CD4-positive, alpha-beta memory T cell (primary cell): ENCODE data around the gene RNF169. TPM values are rescaled to one million over a fixed set of nuclear protein-coding genes. Genes with fewer than 3 reads are reported as not detected.

Experiments
- CTCF ChIA-PET: fragments of 350-600 bp; sonication (Branson Sonifier 250); formaldehyde crosslinking; loops from one replicate; lab custom pipeline; 2021; ENCODE audit warnings: inconsistent platforms; ENCODE audit not compliant: partially characterized antibody; lab: Charles Lee
- POLR2A ChIA-PET: fragments of 350-600 bp; sonication (Branson Sonifier 250); formaldehyde crosslinking; loops from one replicate; lab custom pipeline; 2021; ENCODE audit not compliant: partially characterized antibody; lab: Charles Lee
- DNase-seq, 5 donors: peaks; one replicate each; pipeline versions ENCODE4 v3.0.0 to v3.0.0-alpha.2; 2020 to 2022; ENCODE audit warnings: mixed read lengths in 1 of 5
- H3K27ac ChIP-seq: one replicate; pipeline ENCODE4 v1.7.0; 2013; ENCODE audit warnings: low read depth, low read length
- H3K27me3 ChIP-seq: 2 replicates; pipeline ENCODE4 v1.7.0; 2013; ENCODE audit warnings: mild to moderate bottlenecking, low read length, moderate library complexity; ENCODE audit not compliant: insufficient read depth
- H3K36me3 ChIP-seq: 2 replicates; pipeline ENCODE4 v1.7.0; 2013; ENCODE audit warnings: mild to moderate bottlenecking, low read length, moderate library complexity; ENCODE audit not compliant: insufficient read depth
- H3K4me1 ChIP-seq: 2 replicates; pipeline ENCODE4 v1.7.0; 2013; ENCODE audit warnings: mild to moderate bottlenecking, low read length, moderate library complexity; ENCODE audit not compliant: insufficient read depth
- H3K4me3 ChIP-seq, 2 donors: one replicate each; pipeline ENCODE4 v1.7.0; 2013; ENCODE audit warnings: low read length in 2 of 2, mild to moderate bottlenecking in 1 of 2
- H3K9me3 ChIP-seq, 2 donors: one replicate each; pipeline ENCODE4 v1.7.0; 2013; ENCODE audit warnings: low read length in 2 of 2, control low read depth in 1 of 2; ENCODE audit not compliant: control insufficient read depth in 1 of 2
- H3K27ac Mint-ChIP-seq, 7 donors: one replicate each; pipeline ENCODE4 v1.8.0; 2020 to 2021; ENCODE audit warnings: mixed read lengths in 7 of 7, mild to moderate bottlenecking in 6 of 7, inconsistent platforms in 3 of 7, moderate library complexity in 3 of 7
- H3K27me3 Mint-ChIP-seq, 2 donors: one replicate each; pipeline ENCODE4 v1.8.0; 2020 to 2021; ENCODE audit warnings: mixed read lengths in 2 of 2
- H3K36me3 Mint-ChIP-seq, 2 donors: one replicate each; pipeline ENCODE4 v1.8.0; 2020 to 2021; ENCODE audit warnings: mixed read lengths in 2 of 2, inconsistent platforms in 1 of 2, mild to moderate bottlenecking in 1 of 2
- H3K4me1 Mint-ChIP-seq, 4 donors: one replicate each; pipeline ENCODE4 v1.8.0; 2020 to 2021; ENCODE audit warnings: mixed read lengths in 4 of 4, mild to moderate bottlenecking in 1 of 4
- H3K4me3 Mint-ChIP-seq, 8 donors: one replicate each; pipeline ENCODE4 v1.8.0; 2020 to 2021; ENCODE audit warnings: mixed read lengths in 8 of 8, mild to moderate bottlenecking in 7 of 8, moderate library complexity in 6 of 8, inconsistent platforms in 3 of 8
- H3K9me3 Mint-ChIP-seq, 8 donors: one replicate each; pipeline ENCODE4 v1.8.0; 2020 to 2021; ENCODE audit warnings: mixed read lengths in 8 of 8, mild to moderate bottlenecking in 5 of 8, inconsistent platforms in 3 of 8, moderate library complexity in 1 of 8
- intact Hi-C: fragments of 100-400 bp; cut with micrococcal nuclease; formaldehyde crosslinking; loops from one replicate; pipeline ENCODE4 v1.15.1; 2023
- polyA plus RNA-seq, 2 donors: library from polyadenylated mRNA; unstranded; fragments of 300-500 nt; fragmentation: Illumina TruSeq; gene quantifications; one replicate each; pipeline ENCODE4 v1.2.3, GENCODE V29; 2021
- total RNA-seq, 2 experiments: library from RNA; stranded (reverse); gene quantifications; one replicate each; pipeline ENCODE4 v1.2.3, GENCODE V29; 2021

The RNF169 gene
- total and polyA plus RNA-seq, 4 experiments from 2014 or later: 0.13 to 25.0 (median 13.2) TPM

DNA sequence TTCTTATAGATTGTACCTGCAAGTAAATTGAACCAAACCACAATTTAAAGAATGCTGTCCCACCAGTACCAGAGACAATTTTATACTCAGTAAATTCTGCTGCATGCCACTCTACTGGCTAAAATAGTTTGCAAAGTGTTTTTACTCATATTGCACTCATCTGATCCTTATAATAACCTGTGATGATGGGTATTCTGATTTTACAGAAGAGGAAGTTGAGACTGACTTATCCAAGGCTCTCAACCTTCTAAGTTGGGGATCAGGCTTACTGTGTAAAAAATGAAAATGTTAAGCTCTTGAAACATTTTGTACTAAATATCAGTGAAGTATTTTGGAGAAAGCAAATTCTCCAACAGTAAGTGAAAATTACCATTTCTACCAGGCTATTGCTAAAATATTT, 37.9 kb downstream of the RNF169 start:
- no peak for DNase-seq
- no peak overlapping the region for H3K4me3 Mint-ChIP-seq
- Histone ChIP-seq H3K4me1 (peaks cover 33% of the 10 kb centered on the region), H3K9me3 (no peaks in the 10 kb centered on the region), H3K4me3 (no peak overlapping the region), H3K36me3 (peaks cover 19% of the 10 kb centered on the region), H3K27ac (no peak overlapping the region), H3K27me3 (no peaks in the 10 kb centered on the region)
- ChIA-PET CTCF (no interaction called here), POLR2A (no interaction called here)
- H3K27me3 Mint-ChIP-seq: no peaks in the 10 kb centered on the region
- intact Hi-C loops: no loop called here
- H3K27ac Mint-ChIP-seq: no peak overlapping the region
- no peaks in the 10 kb centered on the region for H3K9me3 Mint-ChIP-seq
- peaks cover 0 to 23% (median 13%) of the 10 kb centered on the region in 4 donors for H3K4me1 Mint-ChIP-seq
- peaks cover 17 to 25% of the 10 kb centered on the region in 2 donors for H3K36me3 Mint-ChIP-seq

DNA sequence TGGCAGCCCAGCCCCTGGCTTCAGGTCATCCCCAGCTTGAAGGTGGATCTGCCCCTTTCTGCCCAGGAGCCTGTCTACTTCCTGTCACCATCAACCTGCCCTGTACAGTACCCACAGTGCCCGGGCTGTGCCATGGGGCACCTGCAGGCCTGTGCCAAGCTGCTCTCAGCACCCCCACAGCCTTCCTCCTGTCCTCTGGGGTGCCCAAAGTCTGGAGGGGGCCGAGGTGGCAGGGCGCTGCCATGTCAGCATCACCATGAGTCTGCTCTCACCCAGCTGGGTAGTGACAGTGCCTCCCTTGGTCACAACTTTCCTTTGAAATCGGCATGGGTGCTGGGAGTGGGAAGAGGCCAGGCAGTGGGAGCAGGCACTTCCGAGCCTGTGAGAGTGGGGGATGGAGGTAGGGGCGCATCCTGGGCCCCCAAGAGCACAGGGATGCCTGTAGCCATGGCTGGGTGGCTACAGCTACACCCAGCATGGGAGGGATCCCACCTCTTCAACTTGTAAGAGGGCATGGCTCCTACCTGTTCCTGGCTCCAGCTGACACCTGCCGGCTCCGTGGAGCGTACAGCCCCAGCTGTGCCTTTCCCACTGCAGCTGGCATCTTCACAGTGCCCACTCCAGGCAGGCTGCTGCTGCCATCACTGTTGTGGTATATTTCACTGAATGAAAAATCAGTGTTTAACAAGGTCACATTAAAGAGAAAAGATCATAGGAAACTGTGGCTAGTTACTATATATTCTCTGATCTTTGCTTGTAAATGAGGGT, 42.9 kb downstream of the RNF169 start:
- Histone ChIP-seq H3K4me3 (no peak overlapping the region), H3K36me3 (peaks cover 19% of the 10 kb centered on the region), H3K27ac (no peak overlapping the region), H3K27me3 (no peaks in the 10 kb centered on the region), H3K9me3 (no peaks in the 10 kb centered on the region), H3K4me1 (no peaks in the 10 kb centered on the region)
- H3K36me3 Mint-ChIP-seq: peaks cover 54 to 58% of the 10 kb centered on the region in 2 donors
- H3K4me1 Mint-ChIP-seq: peaks cover 0 to 10% (median 1%) of the 10 kb centered on the region in 4 donors
- ChIA-PET POLR2A (interaction anchor here (0.6 kb wide), 1 partner anchor 41 kb away, joined by 3 read pairs; no protein-coding TSS in a partner anchor), CTCF (no interaction called here)
- H3K4me3 Mint-ChIP-seq: no peak overlapping the region
- DNase-seq: no peak
- intact Hi-C loops: no loop called here
- no peaks in the 10 kb centered on the region for H3K27me3 Mint-ChIP-seq
- peaks cover 0 to 4% (median under 1%) of the 10 kb centered on the region in 8 donors for H3K9me3 Mint-ChIP-seq
- H3K27ac Mint-ChIP-seq: no peak overlapping the region

DNA sequence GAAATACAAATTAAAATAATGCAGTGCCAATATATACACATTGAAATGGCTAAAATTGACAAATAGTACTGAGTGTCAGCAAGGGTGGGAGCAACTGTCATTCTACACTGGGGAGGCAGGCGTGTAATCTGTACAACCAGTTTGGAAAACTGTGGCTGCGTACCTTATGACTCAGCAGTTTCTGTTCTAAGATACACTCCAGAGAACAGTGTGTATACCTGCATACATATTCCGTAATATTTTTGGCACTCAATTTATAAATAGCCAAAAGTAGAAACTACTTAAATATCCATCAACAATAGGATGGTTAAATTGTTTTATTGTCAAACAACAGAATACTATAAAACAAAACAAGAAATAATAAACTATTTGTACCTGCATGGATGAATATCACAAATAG, 57.6 kb downstream of the RNF169 start:
- Histone ChIP-seq H3K4me1 (peaks cover 8% of the 10 kb centered on the region), H3K9me3 (no peaks in the 10 kb centered on the region), H3K27me3 (no peaks in the 10 kb centered on the region), H3K4me3 (no peak overlapping the region), H3K27ac (no peak overlapping the region), H3K36me3 (no peaks in the 10 kb centered on the region)
- DNase-seq: no peak
- CTCF ChIA-PET: no interaction called here
- no peaks in the 10 kb centered on the region for H3K27me3 Mint-ChIP-seq
- intact Hi-C loops: no loop called here
- peaks cover 25 to 27% of the 10 kb centered on the region in 2 donors for H3K36me3 Mint-ChIP-seq
- POLR2A ChIA-PET: interaction anchor here (0.7 kb wide), 1 partner anchor 59 kb away, joined by 4 read pairs; no protein-coding TSS in a partner anchor
- H3K27ac Mint-ChIP-seq: no peak overlapping the region
- H3K4me1 Mint-ChIP-seq: peaks cover 8 to 37% (median 28%) of the 10 kb centered on the region in 4 donors
- no peaks in the 10 kb centered on the region for H3K9me3 Mint-ChIP-seq
- no peak overlapping the region for H3K4me3 Mint-ChIP-seq

DNA sequence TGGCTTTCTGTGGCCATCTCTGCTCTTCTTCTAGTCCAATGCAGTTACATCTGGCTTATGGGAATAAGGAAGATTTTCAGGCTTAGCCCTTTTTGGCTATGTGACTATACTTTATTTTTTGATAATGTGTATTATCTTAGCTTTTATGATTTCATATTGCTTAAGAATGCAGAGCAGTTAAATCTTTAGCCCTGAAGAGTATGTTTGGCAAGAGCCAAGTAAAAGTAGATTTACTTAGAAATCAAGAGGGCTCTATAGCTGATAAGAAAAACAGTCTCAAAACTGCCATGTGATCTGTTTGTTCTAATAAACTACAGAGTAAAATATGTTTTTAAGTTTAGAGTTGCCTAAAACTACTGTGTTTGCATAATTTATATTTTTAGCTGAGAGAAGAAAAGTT, 61.2 kb downstream of the RNF169 start:
- H3K9me3 ChIP-seq: no peaks in the 10 kb centered on the region
- intact Hi-C loops: no loop called here
- H3K27me3 ChIP-seq: no peaks in the 10 kb centered on the region
- no peak for DNase-seq
- Mint-ChIP-seq H3K27ac (no peak overlapping the region), H3K27me3 (no peaks in the 10 kb centered on the region), H3K36me3 (peaks cover 23 to 31% of the 10 kb centered on the region in 2 donors), H3K4me3 (no peak overlapping the region), H3K9me3 (no peaks in the 10 kb centered on the region), H3K4me1 (peaks cover 6 to 22% (median 20%) of the 10 kb centered on the region in 4 donors)
- POLR2A ChIA-PET: no interaction called here
- CTCF ChIA-PET: no interaction called here
- H3K36me3 ChIP-seq: no peaks in the 10 kb centered on the region
- no peak overlapping the region for H3K4me3 ChIP-seq
- H3K27ac ChIP-seq: no peak overlapping the region
- H3K4me1 ChIP-seq: peaks cover 8% of the 10 kb centered on the region

DNA sequence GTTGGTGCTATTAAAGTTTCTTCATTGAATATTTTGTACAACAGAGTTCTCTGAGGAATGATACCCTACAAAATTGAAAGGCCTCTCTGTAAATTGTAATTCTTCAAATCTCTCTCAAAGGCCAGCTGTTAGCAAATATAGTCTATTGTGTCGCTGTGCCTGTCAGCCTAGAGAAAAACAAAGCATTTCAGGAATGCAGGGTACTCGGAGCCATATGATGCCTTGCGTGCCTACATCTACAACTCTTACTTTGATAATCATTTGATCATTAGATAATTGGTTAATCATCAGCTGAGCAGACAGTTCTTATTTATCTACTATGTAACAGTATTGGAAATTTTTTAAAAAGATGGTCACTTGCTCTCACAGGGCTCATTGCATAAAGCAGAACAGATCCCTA, 67.3 kb downstream of the RNF169 start:
- no peak overlapping the region for H3K27ac ChIP-seq
- H3K27me3 Mint-ChIP-seq: no peaks in the 10 kb centered on the region
- DNase-seq: no peak
- peaks cover 11% of the 10 kb centered on the region for H3K4me1 ChIP-seq
- peaks cover 59 to 64% of the 10 kb centered on the region in 2 donors for H3K36me3 Mint-ChIP-seq
- H3K27me3 ChIP-seq: no peaks in the 10 kb centered on the region
- ChIA-PET CTCF (interaction anchor here (0.7 kb wide), 1 partner anchor 203 kb away, joined by 3 read pairs; no protein-coding TSS in a partner anchor), POLR2A (no interaction called here)
- H3K27ac Mint-ChIP-seq: no peak overlapping the region
- H3K36me3 ChIP-seq: peaks cover 22% of the 10 kb centered on the region
- no peak overlapping the region for H3K4me3 ChIP-seq
- H3K9me3 ChIP-seq: no peaks in the 10 kb centered on the region
- peaks cover 18 to 41% (median 33%) of the 10 kb centered on the region in 4 donors for H3K4me1 Mint-ChIP-seq
- H3K9me3 Mint-ChIP-seq: peaks cover 0 to 2% (median 0%) of the 10 kb centered on the region in 8 donors
- intact Hi-C loops: no loop called here
- H3K4me3 Mint-ChIP-seq: no peak overlapping the region

DNA sequence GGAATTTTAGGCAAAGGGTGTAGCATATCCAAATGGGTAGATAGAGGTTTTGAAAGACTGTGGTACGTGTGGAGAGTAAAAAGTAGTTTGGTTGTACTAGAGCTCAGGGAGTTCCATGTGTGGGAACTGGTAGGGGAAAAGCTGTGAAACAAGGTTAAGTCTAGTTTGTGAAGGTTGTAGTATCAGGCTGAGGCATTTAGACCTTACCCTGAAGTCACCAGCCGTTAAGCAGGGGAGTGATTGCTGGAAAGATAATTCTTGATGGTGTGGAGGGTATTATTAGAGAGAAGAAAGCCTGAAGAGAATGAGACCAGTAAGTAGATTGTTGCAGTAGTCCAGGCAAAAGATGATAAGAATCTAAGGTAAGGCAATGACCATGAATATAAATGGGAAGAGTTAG, 68.0 kb downstream of the RNF169 start:
- Mint-ChIP-seq H3K36me3 (peaks cover 60 to 68% of the 10 kb centered on the region in 2 donors), H3K27ac (peak overlapping the region in 4 of 7 donors; percentile 23 to 61 (median 38)), H3K27me3 (no peaks in the 10 kb centered on the region), H3K9me3 (peaks cover 0 to 2% (median 0%) of the 10 kb centered on the region in 8 donors), H3K4me3 (no peak overlapping the region), H3K4me1 (peaks cover 18 to 41% (median 33%) of the 10 kb centered on the region in 4 donors)
- Histone ChIP-seq H3K9me3 (no peaks in the 10 kb centered on the region), H3K27ac (no peak overlapping the region), H3K4me1 (peaks cover 11% of the 10 kb centered on the region), H3K4me3 (no peak overlapping the region), H3K27me3 (no peaks in the 10 kb centered on the region), H3K36me3 (peaks cover 22% of the 10 kb centered on the region)
- POLR2A ChIA-PET: no interaction called here
- CTCF ChIA-PET: interaction anchor here (0.7 kb wide), 1 partner anchor 202 kb away, joined by 3 read pairs; no protein-coding TSS in a partner anchor
- DNase-seq: no peak
- intact Hi-C loops: no loop called here

DNA sequence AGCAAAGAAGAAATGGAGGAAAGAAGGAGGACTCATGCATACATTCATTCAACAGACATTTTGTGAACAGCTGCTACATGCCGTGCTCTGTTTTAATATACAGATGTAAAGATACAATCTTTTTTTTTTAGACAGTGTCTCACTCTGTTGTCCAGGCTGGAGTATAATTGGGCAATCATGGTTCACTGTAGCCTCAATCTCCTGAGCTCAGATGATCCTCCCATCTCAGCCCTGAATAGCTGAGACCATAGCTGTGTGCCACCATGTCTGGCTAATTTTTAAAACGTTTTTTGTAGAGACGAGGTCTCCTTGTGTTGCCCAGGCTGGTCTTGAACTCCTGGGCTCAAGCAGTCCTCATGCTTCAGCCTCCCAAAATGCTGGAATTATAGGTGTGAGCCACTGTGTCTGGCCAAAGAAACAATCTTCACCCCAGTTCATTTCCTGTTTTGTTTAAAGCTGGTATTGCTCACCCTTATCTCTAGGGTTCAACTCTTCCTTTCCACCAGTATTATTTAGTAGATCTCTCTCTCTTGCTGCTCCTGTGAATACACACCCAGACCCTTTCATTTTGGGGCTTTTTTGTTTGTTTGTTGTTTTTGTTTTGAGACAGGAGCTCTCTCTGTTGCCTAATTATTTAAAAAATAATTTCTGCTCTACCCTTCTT, 69.8 kb downstream of the RNF169 start:
- H3K27ac ChIP-seq: no peak overlapping the region
- ChIA-PET CTCF (interaction anchor here (1.0 kb wide), 1 partner anchor 79 kb away, joined by 3 read pairs; no protein-coding TSS in a partner anchor), POLR2A (no interaction called here)
- intact Hi-C loops: no loop called here
- DNase-seq: no peak
- Mint-ChIP-seq H3K36me3 (peaks cover 61 to 75% of the 10 kb centered on the region in 2 donors), H3K4me1 (peaks cover 18 to 41% (median 33%) of the 10 kb centered on the region in 4 donors), H3K27ac (peak overlapping the region in 6 of 7 donors; percentile 13 to 75 (median 46)), H3K9me3 (peaks cover 0 to 4% (median 1%) of the 10 kb centered on the region in 8 donors), H3K27me3 (no peaks in the 10 kb centered on the region), H3K4me3 (peak overlapping the region in 3 of 8 donors; percentile 7 to 54 (median 17))
- H3K4me3 ChIP-seq: no peak overlapping the region
- H3K4me1 ChIP-seq: peaks cover 11% of the 10 kb centered on the region
- peaks cover 22% of the 10 kb centered on the region for H3K36me3 ChIP-seq
- H3K27me3 ChIP-seq: no peaks in the 10 kb centered on the region
- no peaks in the 10 kb centered on the region for H3K9me3 ChIP-seq
